HepG2 (cell line): Measurements from ENCODE around the gene UBE3B. TPM values are rescaled to one million over a fixed set of nuclear protein-coding genes. Genes with fewer than 3 reads are reported as not detected.

ENCODE experiments used
- ATAC-seq: fragments of 200-7000 bp; cut with Tn5 transposase; 3 replicates; pipeline ENCODE4 v1.9.1; 2020; ENCODE audit warnings: mild to moderate bottlenecking, moderate library complexity
- BruUV-seq: library from RNA; stranded (reverse); fragments of 400-500 nt; replicated peaks from 2 replicates; lab custom pipeline; 2021; lab: Mats Ljungman, UMichigan
- CTCF ChIA-PET: fragments of 300-600 bp; formaldehyde crosslinking; extraction: SDS; loops from one replicate; lab custom pipeline; 2021; ENCODE audit warnings: low total read pairs, inconsistent platforms, low intra/inter-chr PET ratio; lab: Yijun Ruan, JAX
- POLR2A ChIA-PET: fragments of 350-600 bp; sonication (Branson Sonifier 250); formaldehyde crosslinking; loops from one replicate; lab custom pipeline; 2020; ENCODE audit warnings: antibody characterized with exemption, inconsistent platforms; lab: Yijun Ruan, JAX
- DNase-seq: peaks from one replicate; pipeline ENCODE4 v3.0.0-alpha.2; 2015; ENCODE audit warnings: low spot score
- FAIRE-seq: peaks from 3 replicates; lab custom pipeline; 2011; peaks lifted over from hg19 to GRCh38; lab: Jason Lieb, UNC
- H2AFZ ChIP-seq: one replicate; pipeline ENCODE4 v1.6.1; 2011; ENCODE audit warnings: low read length, inconsistent platforms
- H3K27ac ChIP-seq: fragments of 300-600 bp; 3 replicates; pipeline ENCODE4 v1.8.0; 2011; ENCODE audit warnings: mixed run types, mild to moderate bottlenecking, mixed read lengths, low read length, inconsistent platforms; ENCODE audit not compliant: insufficient read depth; ENCODE audit errors: extremely low read length
- H3K27me3 ChIP-seq, 2 experiments: fragments of 200-600 bp in 1 of 2; 2 replicates in 1 of 2; 3 replicates in 1 of 2; pipeline versions ENCODE4 v1.6.0 to v1.8.0; 2011; ENCODE audit warnings: low read length in 2 of 2, mild to moderate bottlenecking in 2 of 2, moderate library complexity in 2 of 2, inconsistent platforms in 1 of 2; ENCODE audit not compliant: insufficient read depth in 2 of 2, control insufficient read depth in 1 of 2
- H3K36me3 ChIP-seq, 2 experiments: fragments of 200-600 bp in 1 of 2; replicated peaks in 1 of 2; 2 replicates in 1 of 2; 3 replicates in 1 of 2; pipeline versions ENCODE4 v1.5.1 to v1.8.0; 2011; ENCODE audit warnings: low read length in 2 of 2, inconsistent platforms in 1 of 2; ENCODE audit not compliant: insufficient read depth in 2 of 2, control insufficient read depth in 1 of 2
- H3K4me1 ChIP-seq: 2 replicates; pipeline ENCODE4 v1.5.1; 2012; ENCODE audit warnings: low read length, inconsistent platforms; ENCODE audit not compliant: insufficient read depth
- H3K4me2 ChIP-seq: 2 replicates; pipeline ENCODE4 v1.6.0; 2011; ENCODE audit warnings: low read depth, low read length, inconsistent platforms
- H3K4me3 ChIP-seq, 3 experiments: fragments of 200-600 bp in 1 of 3; sonication (generic), shearing (Covaris generic) in 1 of 3; replicated peaks in 1 of 3; 2 replicates each; pipeline ENCODE4 v1.5.1; 2011 to 2016; ENCODE audit warnings: low read length in 3 of 3, inconsistent platforms in 2 of 3, low read depth in 2 of 3, mild to moderate bottlenecking in 2 of 3, control low read depth in 1 of 3, mixed read lengths in 1 of 3; ENCODE audit not compliant: insufficient read depth in 1 of 3
- H3K79me2 ChIP-seq: one replicate; pipeline ENCODE4 v1.6.1; 2011; ENCODE audit warnings: low read length, inconsistent platforms; ENCODE audit not compliant: insufficient read depth
- H3K9ac ChIP-seq: 2 replicates; pipeline ENCODE4 v1.6.0; 2011; ENCODE audit warnings: mild to moderate bottlenecking, low read depth, low read length, inconsistent platforms; ENCODE audit not compliant: insufficient read depth
- H3K9me3 ChIP-seq: 2 replicates; pipeline ENCODE4 v1.5.1; 2012; ENCODE audit warnings: mild to moderate bottlenecking, low read length
- H4K20me1 ChIP-seq: 2 replicates; pipeline ENCODE4 v1.6.0; 2011; ENCODE audit warnings: inconsistent platforms, mild to moderate bottlenecking, low read length, moderate library complexity; ENCODE audit not compliant: insufficient read depth
- AKAP8 ChIP-seq: sonication (generic); formaldehyde crosslinking; IDR thresholded peaks from 2 replicates; pipeline ENCODE4 v1.5.1; 2020; ENCODE audit warnings: mild to moderate bottlenecking, missing genetic modification reagents
- ATF4 ChIP-seq, 2 experiments: fragments of 450-650 bp in 1 of 2; sonication (generic) in 1 of 2; formaldehyde crosslinking; IDR thresholded peaks; 2 replicates each; pipeline versions ENCODE4 v1.5.0 to v1.8.0; 2020 to 2022; ENCODE audit warnings: mild to moderate bottlenecking in 1 of 2, missing genetic modification reagents in 1 of 2
- BHLHE40 ChIP-seq: IDR thresholded peaks from 2 replicates; pipeline ENCODE4 v1.6.1; 2011; ENCODE audit warnings: low read length, improper control_type of control experiment
- CBX2 ChIP-seq, 2 experiments: fragments of 200-600 bp in 1 of 2; sonication (generic); formaldehyde crosslinking in 1 of 2; IDR thresholded peaks; 2 replicates each; pipeline versions ENCODE4 v1.7.0 to v1.8.1; 2018 to 2022; ENCODE audit warnings: low read depth in 2 of 2, low read length in 1 of 2, mild to moderate bottlenecking in 1 of 2, missing genetic modification reagents in 1 of 2
- CHD4 ChIP-seq: fragments of 200-600 bp; sonication (generic); IDR thresholded peaks from 2 replicates; pipeline ENCODE4 v1.7.0; 2017; ENCODE audit warnings: mild to moderate bottlenecking, low read length, borderline replicate concordance
- HMG20A ChIP-seq: IDR thresholded peaks from 2 replicates; pipeline ENCODE4 v1.6.1; 2016; ENCODE audit warnings: borderline replicate concordance
- HNRNPL ChIP-seq: fragments of 200-400 bp; formaldehyde crosslinking; IDR thresholded peaks from 2 replicates; pipeline ENCODE4 v1.6.1; 2017; ENCODE audit warnings: mild to moderate bottlenecking, low read depth, low read length
- JUN ChIP-seq: sonication (generic); formaldehyde crosslinking; IDR thresholded peaks from 2 replicates; pipeline ENCODE4 v1.4.0; 2020; ENCODE audit warnings: mild to moderate bottlenecking, missing genetic modification reagents
- MYNN ChIP-seq: sonication (generic); formaldehyde crosslinking; IDR thresholded peaks from 2 replicates; pipeline ENCODE4 v1.4.0; 2020; ENCODE audit warnings: mild to moderate bottlenecking, low read depth, missing genetic modification reagents
- PBX2 ChIP-seq: IDR thresholded peaks from 2 replicates; pipeline ENCODE4 v1.6.1; 2016; ENCODE audit warnings: control low read depth
- RBM22 ChIP-seq: fragments of 200-400 bp; formaldehyde crosslinking; optimal IDR thresholded peaks from 2 replicates; pipeline ENCODE3; 2017; ENCODE audit warnings: mild to moderate bottlenecking, low read length, moderate library complexity
- SAP130 ChIP-seq: IDR thresholded peaks from 2 replicates; pipeline ENCODE4 v1.6.1; 2016; ENCODE audit warnings: low read depth
- TRAFD1 ChIP-seq: sonication (generic); formaldehyde crosslinking; IDR thresholded peaks from 2 replicates; pipeline ENCODE4 v1.5.1; 2020; ENCODE audit warnings: missing genetic modification reagents, mild to moderate bottlenecking, borderline replicate concordance
- U2AF2 ChIP-seq: fragments of 200-400 bp; formaldehyde crosslinking; IDR thresholded peaks from 2 replicates; pipeline ENCODE4 v1.6.1; 2017; ENCODE audit warnings: low read depth, mild to moderate bottlenecking, low read length
- ZBTB7A ChIP-seq: sonication (generic); formaldehyde crosslinking; IDR thresholded peaks from 2 replicates; pipeline ENCODE4 v1.8.0; 2022; ENCODE audit warnings: mild to moderate bottlenecking, missing genetic modification reagents
- ZFP36L1 ChIP-seq: sonication (generic); formaldehyde crosslinking; IDR thresholded peaks from 2 replicates; pipeline ENCODE4 v1.8.0; 2022; ENCODE audit warnings: mild to moderate bottlenecking, missing genetic modification reagents, moderate library complexity
- ZFP82 ChIP-seq: sonication (generic); formaldehyde crosslinking; IDR thresholded peaks from 2 replicates; pipeline ENCODE4 v1.5.1; 2020; ENCODE audit warnings: mild to moderate bottlenecking, missing genetic modification reagents, borderline replicate concordance
- ZMYM2 ChIP-seq: sonication (generic); formaldehyde crosslinking; IDR thresholded peaks from 2 replicates; pipeline ENCODE4 v1.8.0; 2022; ENCODE audit warnings: mild to moderate bottlenecking, missing genetic modification reagents
- ZNF20 ChIP-seq: sonication (generic); formaldehyde crosslinking; IDR thresholded peaks from 2 replicates; pipeline ENCODE4 v1.4.0; 2020; ENCODE audit warnings: mild to moderate bottlenecking, moderate library complexity, missing genetic modification reagents
- ZNF263 ChIP-seq: sonication (generic); formaldehyde crosslinking; IDR thresholded peaks from 2 replicates; pipeline ENCODE4 v1.4.0; 2020; ENCODE audit warnings: missing genetic modification reagents
- ZNF343 ChIP-seq: sonication (generic); formaldehyde crosslinking; IDR thresholded peaks from 2 replicates; pipeline ENCODE4 v1.4.0; 2020; ENCODE audit warnings: mild to moderate bottlenecking, missing genetic modification reagents
- ZNF350 ChIP-seq: sonication (generic); formaldehyde crosslinking; IDR thresholded peaks from 2 replicates; pipeline ENCODE4 v1.4.0; 2020; ENCODE audit warnings: mild to moderate bottlenecking, low read depth, missing genetic modification reagents, borderline replicate concordance
- WGBS: methylation state at CpG from one replicate; pipeline ENCODE4 v1.1.6; 2017; ENCODE audit warnings: low lambda C conversion rate; 5-methylcytosine and 5-hydroxymethylcytosine counted together
- in situ Hi-C: cut with HindIII; loops from 2 replicates; pipeline ENCODE4 v1.10.0; 2017; ENCODE audit warnings: low pct_unique_long_range_greater_than_20kb; ENCODE audit not compliant: extremely low pct_ligation_motif_present
- intact Hi-C: fragments of 100-400 bp; cut with micrococcal nuclease; formaldehyde crosslinking; loops from one replicate; pipeline ENCODE4 v1.10.0; 2022; ENCODE audit not compliant: unreplicated experiment
- polyA plus RNA-seq, 8 experiments: library from polyadenylated mRNA; depleted of rRNA in 3 of 8; stranded (reverse) in 7 of 8; unstranded in 1 of 8; fragments of >200 nt; fragmentation: Illumina TruSeq in 4 of 8; extraction: Trizol in 4 of 8; gene quantifications; 2 replicates each; pipeline versions ENCODE4 v1.2.1 to v1.2.3, GENCODE V29; 2011 to 2016; ENCODE audit warnings: low read depth in 4 of 8, missing spikeins in 1 of 8, mixed read lengths in 1 of 8; ENCODE audit not compliant: insufficient read depth in 1 of 8
- total RNA-seq, 5 experiments: library from RNA; depleted of rRNA; stranded (reverse); fragments of >200 nt; fragmentation: Illumina TruSeq; extraction: Trizol; gene quantifications; 2 replicates each; pipeline ENCODE4 v1.2.3, GENCODE V29; 2016; ENCODE audit warnings: low read depth in 1 of 5

Gene UBE3B
- total and polyA plus RNA-seq, 2 of the 13 experiments (the other 11 are each of a cell fraction or from before 2014, with no cell fraction given) = 22.7 to 25.3 TPM

GRCh38 chr12:109571773-109572505 is 94.5 kb downstream of the UBE3B start:
- ATAC-seq = no peak
- CTCF ChIA-PET = no interaction called here
- H3K36me3 ChIP-seq = peaks cover 6 to 50% of the 10 kb centered on the region in 2 experiments
- 0 out of 2 replicates have a peak, but pooled peaks have one; percentile 9 for TF ChIP-seq SAP130 (CRISPR knock-in tag)
- TF ChIP-seq CBX2 (IDR thresholded peaks at IDR 0.05; ENCODE audit: low read depth, low read length) = no peak
- TF ChIP-seq CBX2 (CRISPR knock-in tag; IDR thresholded peaks at IDR 0.05; ENCODE audit: low read depth) = no peak
- no peak for TF ChIP-seq ZMYM2 (CRISPR knock-in tag)
- no peak for TF ChIP-seq ZNF20 (CRISPR knock-in tag)
- no peak for TF ChIP-seq BHLHE40
- no peak for TF ChIP-seq ZBTB7A
- TF ChIP-seq TRAFD1 = no peak
- TF ChIP-seq PBX2 (CRISPR knock-in tag) = no peak
- TF ChIP-seq JUN (CRISPR knock-in tag) = no peak
- TF ChIP-seq MYNN = no peak
- no peak for TF ChIP-seq U2AF2
- no peak for TF ChIP-seq ZNF350 (CRISPR knock-in tag)
- 0 out of 2 replicates have a peak, but pooled peaks have one; percentile 19 for TF ChIP-seq ZNF263 (CRISPR knock-in tag)
- peak in 1 of 2 experiments; percentile 78; a peak in 2 of 4 replicates for TF ChIP-seq ATF4 (CRISPR knock-in tag; IDR thresholded peaks at IDR 0.05)
- no peak for TF ChIP-seq HNRNPL
- TF ChIP-seq AKAP8 (CRISPR knock-in tag) = no peak
- TF ChIP-seq HMG20A (CRISPR knock-in tag) = no peak
- TF ChIP-seq ZNF343 = no peak
- TF ChIP-seq ZFP36L1 (CRISPR knock-in tag) = no peak
- no peak for TF ChIP-seq CHD4
- no peak for TF ChIP-seq RBM22
- TF ChIP-seq ZFP82 (CRISPR knock-in tag) = no peak

More at GRCh38 chr12:109571773-109572505, 94.5 kb downstream of the UBE3B start:
- Histone ChIP-seq H3K27me3 (no peaks in the 10 kb centered on the region), H3K4me1 (peaks cover 64% of the 10 kb centered on the region), H3K4me3 (peak overlapping the region in 2 of 3 experiments; percentile 51 to 79; a peak in 1 of 6 replicates), H3K9me3 (no peaks in the 10 kb centered on the region), H3K9ac (peak overlapping the region; percentile 82; the same call in 1 of the 2 replicates), H3K4me2 (peak overlapping the region; percentile 86), H3K79me2 (peaks cover 37% of the 10 kb centered on the region), H2AFZ (no peak overlapping the region), H3K27ac (peak overlapping the region; percentile 83), H4K20me1 (no peaks in the 10 kb centered on the region)
- in situ Hi-C loops = no loop called here
- intact Hi-C loops = no loop called here
- POLR2A ChIA-PET = interaction anchor here (0.6 to 2.4 kb wide), 5 partner anchors 15 to 202 kb away, joined by 3 to 18 read pairs (median 5); no protein-coding TSS in a partner anchor
- BruUV-seq = no TSS peak
- FAIRE-seq = no peak
- 75% methylated on average over 5 of the region's 5 CpGs for WGBS
- DNase-seq = no peak
